Esophagus muscularis mucosa (tissue), 4 donors: Measurements from ENCODE around the gene SATB1.

Experiments
- CTCF ChIP-seq, 3 experiments: fragments of 200-600 bp in 2 of 3; fragments of 450-650 bp in 1 of 3; sonication (generic) in 2 of 3; IDR thresholded peaks; one replicate each; pipeline ENCODE4 v1.5.1; 2017 to 2019; ENCODE audit warnings: antibody characterized with exemption in 3 of 3, mild to moderate bottlenecking in 2 of 3, moderate library complexity in 1 of 3
- EP300 ChIP-seq: sonication (generic); formaldehyde crosslinking; IDR thresholded peaks from one replicate; pipeline ENCODE4 v1.6.1; 2017; ENCODE audit warnings: antibody characterized with exemption
- POLR2A ChIP-seq: fragments of 450-650 bp; IDR thresholded peaks from one replicate; pipeline ENCODE4 v1.6.1; 2017; ENCODE audit warnings: antibody characterized with exemption, moderate library complexity, mild to moderate bottlenecking, low read depth
- POLR2AphosphoS5 ChIP-seq, 2 donors: sonication (generic); formaldehyde crosslinking; IDR thresholded peaks; one replicate each; pipeline ENCODE4 v1.6.1; 2017; ENCODE audit warnings: antibody characterized with exemption in 2 of 2

- TF ChIP-seq POLR2A (no peak), CTCF (IDR thresholded peaks at IDR 0.05) (no peak), EP300 (no peak), POLR2AphosphoS5 (IDR thresholded peaks at IDR 0.05) (no peak)
Measured at GRCh38 chr3:18428991-18429745, 4.0 kb upstream of the SATB1 start.
